SK-N-SH (cell line): ENCODE data around the gene OR51B6. TPM values are rescaled to one million over a fixed set of nuclear protein-coding genes. Genes with fewer than 3 reads are reported as not detected.
"Not testable (repeated sequence)": the region's sequence is repeated elsewhere in the genome, so short reads cannot be mapped to it uniquely, and the experiment has no call there.

ENCODE experiments used
- CTCF ChIA-PET: fragments of 300-600, 350-600 bp; formaldehyde crosslinking; extraction: SDS; loops from one replicate; lab custom pipeline; 2021; lab: Yijun Ruan, JAX
- POLR2A ChIA-PET: fragments of 350-600 bp; sonication (Branson Sonifier 250); formaldehyde crosslinking; extraction: SDS; loops from one replicate; lab custom pipeline; 2020; ENCODE audit warnings: antibody characterized with exemption, inconsistent platforms; lab: Yijun Ruan, JAX
- DNase-seq: peaks from one replicate; pipeline ENCODE4 v3.0.0; 2012
- H2AFZ ChIP-seq: fragments of 200-600 bp; sonication (generic); 2 replicates; pipeline ENCODE4 v1.8.1; 2016; ENCODE audit warnings: antibody characterized with exemption, mild to moderate bottlenecking, low read depth
- H3F3A ChIP-seq: fragments of 200-600 bp; sonication (generic); replicated peaks from 2 replicates; pipeline ENCODE3; 2016; ENCODE audit warnings: antibody characterized with exemption, mild to moderate bottlenecking; ENCODE audit not compliant: insufficient read depth
- H3K27ac ChIP-seq, 2 experiments: fragments of 200-500 bp in 1 of 2; fragments of 200-600 bp in 1 of 2; sonication (Bioruptor generic) in 1 of 2; sonication (generic), shearing (Covaris generic) in 1 of 2; 2 replicates each; pipeline versions ENCODE4 v1.5.1 to v1.6.1; 2014 to 2016; ENCODE audit warnings: low read depth in 2 of 2, inconsistent platforms in 1 of 2, low read length in 1 of 2, mild to moderate bottlenecking in 1 of 2, mixed read lengths in 1 of 2
- H3K27me3 ChIP-seq: fragments of 200-600 bp; sonication (generic), shearing (Covaris generic); 2 replicates; pipeline ENCODE4 v1.6.1; 2016; ENCODE audit warnings: mixed run types; ENCODE audit not compliant: insufficient read depth
- H3K36me3 ChIP-seq, 2 experiments: fragments of 200-500 bp in 1 of 2; fragments of 200-600 bp in 1 of 2; sonication (Bioruptor generic) in 1 of 2; sonication (generic) in 1 of 2; replicated peaks in 1 of 2; 2 replicates each; pipeline versions ENCODE3 to v1.5.1; 2014 to 2016; ENCODE audit warnings: low read length in 1 of 2, mild to moderate bottlenecking in 1 of 2; ENCODE audit not compliant: insufficient read depth in 2 of 2, control insufficient read depth in 1 of 2
- H3K4me1 ChIP-seq, 2 experiments: fragments of 200-500 bp in 1 of 2; fragments of 200-600 bp in 1 of 2; sonication (Bioruptor generic) in 1 of 2; sonication (generic), shearing (Covaris generic) in 1 of 2; 2 replicates each; pipeline versions ENCODE4 v1.5.1 to v1.6.1; 2014 to 2016; ENCODE audit warnings: low read depth in 1 of 2, low read length in 1 of 2, mixed run types in 1 of 2; ENCODE audit not compliant: insufficient read depth in 2 of 2, control insufficient read depth in 1 of 2
- H3K4me2 ChIP-seq: fragments of 200-600 bp; sonication (generic), shearing (Covaris generic); 2 replicates; pipeline ENCODE4 v1.6.1; 2017; ENCODE audit warnings: mixed run types
- H3K4me3 ChIP-seq, 2 experiments: fragments of 200-500 bp in 1 of 2; fragments of 200-600 bp in 1 of 2; sonication (Bioruptor generic) in 1 of 2; sonication (generic), shearing (Covaris generic) in 1 of 2; 2 replicates each; pipeline versions ENCODE4 v1.5.1 to v1.8.1; 2014 to 2016; ENCODE audit warnings: low read depth in 2 of 2, inconsistent platforms in 1 of 2, low read length in 1 of 2, mild to moderate bottlenecking in 1 of 2, mixed read lengths in 1 of 2, moderate library complexity in 1 of 2
- H3K79me2 ChIP-seq: fragments of 200-600 bp; sonication (generic); 2 replicates; pipeline ENCODE4 v1.8.1; 2017; ENCODE audit warnings: mild to moderate bottlenecking; ENCODE audit not compliant: insufficient read depth
- H3K9ac ChIP-seq: fragments of 200-600 bp; sonication (generic); 2 replicates; pipeline ENCODE4 v1.6.1; 2017; ENCODE audit warnings: mixed run types
- H3K9me2 ChIP-seq: fragments of 200-600 bp; sonication (generic); 2 replicates; pipeline ENCODE4 v1.6.1; 2017; ENCODE audit warnings: mixed run types
- H3K9me3 ChIP-seq: fragments of 200-600 bp; sonication (generic); 2 replicates; pipeline ENCODE4 v1.6.1; 2017; ENCODE audit warnings: mixed run types, mild to moderate bottlenecking, moderate library complexity
- H4K20me1 ChIP-seq: fragments of 200-600 bp; sonication (generic); 2 replicates; pipeline ENCODE4 v1.6.1; 2017; ENCODE audit warnings: mild to moderate bottlenecking, mixed run types; ENCODE audit not compliant: insufficient read depth
- CTCF ChIP-seq: fragments of 200-600 bp; sonication (generic); IDR thresholded peaks from 2 replicates; pipeline ENCODE4 v1.6.1; 2017; ENCODE audit warnings: antibody characterized with exemption, mild to moderate bottlenecking, moderate library complexity
- ELF1 ChIP-seq: IDR thresholded peaks from 2 replicates; pipeline ENCODE4 v1.4.0; 2012
- FOSL2 ChIP-seq: IDR thresholded peaks from 2 replicates; pipeline ENCODE4 v1.4.0; 2012; ENCODE audit warnings: low read depth, mild to moderate bottlenecking, moderate library complexity, borderline replicate concordance
- FOXM1 ChIP-seq: IDR thresholded peaks from 2 replicates; pipeline ENCODE4 v1.4.0; 2012; ENCODE audit warnings: low read depth, mild to moderate bottlenecking
- GABPA ChIP-seq: IDR thresholded peaks from 2 replicates; pipeline ENCODE4 v1.4.0; 2012; ENCODE audit warnings: low read depth, mild to moderate bottlenecking
- GATA2 ChIP-seq: sonication (generic); formaldehyde crosslinking; IDR thresholded peaks from 2 replicates; pipeline ENCODE4 v1.5.0; 2020; ENCODE audit warnings: mild to moderate bottlenecking, missing genetic modification reagents
- IRF3 ChIP-seq: fragments of 150-350 bp; IDR thresholded peaks from 2 replicates; pipeline ENCODE4 v1.6.1; 2016; ENCODE audit warnings: mild to moderate bottlenecking, low read depth, low read length
- MAX ChIP-seq: IDR thresholded peaks from 2 replicates; pipeline ENCODE4 v1.4.0; 2012; ENCODE audit warnings: low read depth
- MEF2A ChIP-seq: IDR thresholded peaks from 2 replicates; pipeline ENCODE4 v1.4.0; 2012; ENCODE audit warnings: low read depth, borderline replicate concordance
- NFIC ChIP-seq: IDR thresholded peaks from 2 replicates; pipeline ENCODE4 v1.4.0; 2012; ENCODE audit warnings: borderline replicate concordance
- NRF1 ChIP-seq: IDR thresholded peaks from 2 replicates; pipeline ENCODE4 v1.6.1; 2012; ENCODE audit warnings: low read depth, mild to moderate bottlenecking, low read length
- POLR2AphosphoS5 ChIP-seq: IDR thresholded peaks from 2 replicates; pipeline ENCODE4 v1.6.1; 2012; ENCODE audit warnings: low read depth, low read length
- RAD21 ChIP-seq: IDR thresholded peaks from 2 replicates; pipeline ENCODE4 v1.6.1; 2012; ENCODE audit warnings: mild to moderate bottlenecking, low read length
- REST ChIP-seq: IDR thresholded peaks from 2 replicates; pipeline ENCODE4 v1.6.1; 2012; ENCODE audit warnings: mild to moderate bottlenecking, low read depth, low read length, moderate library complexity
- RFX5 ChIP-seq: IDR thresholded peaks from 2 replicates; pipeline ENCODE4 v1.6.1; 2012; ENCODE audit warnings: mild to moderate bottlenecking, improper control_type of control experiment, low read length
- SIN3A ChIP-seq: IDR thresholded peaks from 2 replicates; pipeline ENCODE4 v1.6.1; 2012; ENCODE audit warnings: low read depth, mild to moderate bottlenecking, low read length, moderate library complexity, borderline replicate concordance
- TEAD4 ChIP-seq: IDR thresholded peaks from 2 replicates; pipeline ENCODE4 v1.4.0; 2012; ENCODE audit warnings: mild to moderate bottlenecking, borderline replicate concordance; ENCODE audit not compliant: insufficient read depth
- USF2 ChIP-seq: fragments of 150-350 bp; IDR thresholded peaks from 2 replicates; pipeline ENCODE4 v1.6.1; 2017; ENCODE audit warnings: antibody characterized with exemption, low read length, low read depth, borderline replicate concordance
- YY1 ChIP-seq: IDR thresholded peaks from 2 replicates; pipeline ENCODE4 v1.4.0; 2012; ENCODE audit warnings: low read depth, mild to moderate bottlenecking
- WGBS: methylation state at CpG from one replicate; pipeline ENCODE4 v1.1.6; 2017; ENCODE audit warnings: low lambda C conversion rate; 5-methylcytosine and 5-hydroxymethylcytosine counted together
- polyA plus RNA-seq, 3 experiments: library from polyadenylated mRNA; depleted of rRNA; stranded (reverse); fragments of >200 nt; gene quantifications; 2 replicates each; pipeline ENCODE4 v1.2.3, GENCODE V29; 2012

The OR51B6 gene
- polyA plus RNA-seq, 1 of the 3 experiments (the other 2 are of a cell fraction), result not detected

- TF ChIP-seq REST (no peak), IRF3 (no peak), GATA2 (no peak), MAX (no peak), GABPA (no peak), MEF2A (no peak)
These were observed 40.9 kb upstream of the OR51B6 start (continued) for GRCh38 chr11:5310423-5310822.

- CTCF ChIA-PET, H3K36me3 ChIP-seq, H2AFZ ChIP-seq, H3K9me3 ChIP-seq, H3K4me1 ChIP-seq, DNase-seq, H3K9me2 ChIP-seq, H4K20me1 ChIP-seq, H3K79me2 ChIP-seq, H3K4me3 ChIP-seq, H3K27me3 ChIP-seq, H3K4me2 ChIP-seq, H3K27ac ChIP-seq, H3F3A ChIP-seq, H3K9ac ChIP-seq, POLR2A ChIA-PET: not testable (repeated sequence)
- 7% methylated on average over 3 of the region's 3 CpGs for WGBS
These were observed 37.8 kb upstream of the OR51B6 start for GRCh38 chr11:5313326-5314023.

GRCh38 chr11:5317292-5317691, 34.0 kb upstream of the OR51B6 start:
- Histone ChIP-seq H3K4me3 (no peak overlapping the region), H3K4me2 (no peak overlapping the region), H4K20me1 (no peaks in the 10 kb centered on the region), H3K27me3 (no peaks in the 10 kb centered on the region), H3K4me1 (no peaks in the 10 kb centered on the region), H3K27ac (no peak overlapping the region), H3K9me2 (no peaks in the 10 kb centered on the region), H3K9ac (no peak overlapping the region), H3K9me3 (no peaks in the 10 kb centered on the region), H3K36me3 (no peaks in the 10 kb centered on the region), H3F3A (no peaks in the 10 kb centered on the region), H2AFZ (no peak overlapping the region), H3K79me2 (no peaks in the 10 kb centered on the region)
- WGBS, result 6% methylated on average over 5 of the region's 5 CpGs
- POLR2A ChIA-PET, result no interaction called here
- no peak for DNase-seq
- CTCF ChIA-PET, result no interaction called here
- TF ChIP-seq YY1, result no peak
- TF ChIP-seq ELF1, result no peak
- no peak for TF ChIP-seq FOXM1
- no peak for TF ChIP-seq NRF1
- TF ChIP-seq FOSL2, result no peak
- TF ChIP-seq CTCF, result no peak; the same call in 1 of the 2 replicates
- no peak for TF ChIP-seq SIN3A
- no peak for TF ChIP-seq MEF2A
- TF ChIP-seq RAD21, result no peak
- TF ChIP-seq TEAD4, result no peak
- TF ChIP-seq POLR2AphosphoS5, result no peak
- no peak for TF ChIP-seq USF2
- no peak for TF ChIP-seq RFX5
- no peak for TF ChIP-seq NFIC
